Upper lobe of left lung (tissue), 6 donors: ENCODE results near the gene DRC7. TPM values are rescaled to one million over a fixed set of nuclear protein-coding genes. Genes with fewer than 3 reads are reported as not detected.

Experiments
- ATAC-seq, 2 donors: fragments of 200-7000 bp; cut with Tn5 transposase; one replicate each; pipeline ENCODE4 v1.9.1; 2022; ENCODE audit warnings: mild to moderate bottlenecking in 2 of 2, moderate library complexity in 2 of 2; ENCODE audit not compliant: low FRiP score in 2 of 2
- DNase-seq, 2 donors: peaks; one replicate each; pipeline ENCODE4 v3.0.0-alpha.2; 2019 to 2020
- H3K27ac ChIP-seq, 4 donors: fragments of 200-600 bp; sonication (generic); one replicate each; pipeline ENCODE4 v1.5.1; 2016 to 2019
- H3K27me3 ChIP-seq, 4 donors: fragments of 200-600 bp; sonication (generic); one replicate each; pipeline ENCODE4 v1.5.1; 2017 to 2019
- H3K36me3 ChIP-seq, 4 donors: fragments of 200-600 bp; sonication (generic); one replicate each; pipeline ENCODE4 v1.5.1; 2016 to 2019
- H3K4me1 ChIP-seq, 4 donors: fragments of 200-600 bp; sonication (generic); one replicate each; pipeline ENCODE4 v1.5.1; 2018 to 2019
- H3K4me3 ChIP-seq, 4 donors: fragments of 200-600 bp; sonication (generic); one replicate each; pipeline ENCODE4 v1.5.1; 2017 to 2019; ENCODE audit warnings: mild to moderate bottlenecking in 2 of 4, moderate library complexity in 1 of 4
- H3K9me3 ChIP-seq, 4 donors: fragments of 200-600 bp; sonication (generic); one replicate each; pipeline ENCODE4 v1.5.1; 2018 to 2019
- CTCF ChIP-seq, 6 experiments: fragments of 450-650 bp in 4 of 6; fragments of 200-600 bp in 2 of 6; sonication (generic) in 2 of 6; IDR thresholded peaks; one replicate each; pipeline ENCODE4 v1.5.1; 2016 to 2019; ENCODE audit warnings: antibody characterized with exemption in 6 of 6
- EP300 ChIP-seq, 4 donors: sonication (generic); formaldehyde crosslinking; IDR thresholded peaks; one replicate each; pipeline ENCODE4 v1.5.1; 2017; ENCODE audit warnings: antibody characterized with exemption in 4 of 4, control low read depth in 2 of 4
- POLR2A ChIP-seq, 4 donors: fragments of 450-650 bp; IDR thresholded peaks; one replicate each; pipeline ENCODE4 v1.5.1; 2016 to 2017; ENCODE audit warnings: antibody characterized with exemption in 4 of 4, mild to moderate bottlenecking in 2 of 4
- POLR2AphosphoS5 ChIP-seq, 2 donors: sonication (generic); formaldehyde crosslinking; IDR thresholded peaks; one replicate each; pipeline ENCODE4 v1.5.1; 2017; ENCODE audit warnings: antibody characterized with exemption in 2 of 2
- WGBS, 2 donors: methylation state at CpG; one replicate each; pipeline ENCODE4 v1.1.5; 2017 to 2018; 5-methylcytosine and 5-hydroxymethylcytosine counted together
- total RNA-seq, 6 donors: library from RNA; depleted of rRNA in 4 of 6; stranded (reverse); fragments of >200 nt in 4 of 6; gene quantifications; one replicate each; pipeline versions ENCODE4 v1.1.0 to v1.2.1, GENCODE V29; 2016 to 2021
- donor health status: DM: no; HTN: no; CAD: no; lungs with moderate emphysema.
- donor health status: DM: no; HTN: yes; CAD: no; lungs with severe emphysema.

DRC7 gene
- total RNA-seq, 6 donors from 2014 or later, result 1.2 to 15.9 (median 7.8) TPM

GRCh38 chr16:57680842-57681375, 13.7 kb upstream of the DRC7 start:
- no peaks in the 10 kb centered on the region for H3K36me3 ChIP-seq
- 66 to 70% methylated on average over 5 of the region's 5 CpGs for WGBS, 2 donors
- no peaks in the 10 kb centered on the region for H3K27me3 ChIP-seq
- no peaks in the 10 kb centered on the region for H3K9me3 ChIP-seq
- no peak for DNase-seq
- H3K4me1 ChIP-seq, result peaks cover 0 to 8% (median 0%) of the 10 kb centered on the region in 4 donors
- TF ChIP-seq POLR2A (IDR thresholded peaks at IDR 0.05), result no peak
- TF ChIP-seq POLR2AphosphoS5 (IDR thresholded peaks at IDR 0.05), result no peak
- TF ChIP-seq EP300 (IDR thresholded peaks at IDR 0.05), result no peak
- no peak for TF ChIP-seq CTCF (IDR thresholded peaks at IDR 0.05)
- H3K4me3 ChIP-seq, result no peak overlapping the region
- ATAC-seq, result no peak
- no peak overlapping the region for H3K27ac ChIP-seq

- H3K27me3 ChIP-seq, result no peaks in the 10 kb centered on the region
- H3K4me3 ChIP-seq, result no peak overlapping the region
- DNase-seq (no peak), ATAC-seq (no peak)
- TF ChIP-seq POLR2AphosphoS5 (IDR thresholded peaks at IDR 0.05), result no peak
- H3K4me1 ChIP-seq, result peaks cover 0 to 8% (median 0%) of the 10 kb centered on the region in 4 donors
- no peaks in the 10 kb centered on the region for H3K36me3 ChIP-seq
- H3K9me3 ChIP-seq, result no peaks in the 10 kb centered on the region
- WGBS, 2 donors, result 88 to 90% methylated on average over 6 to 13 of the region's 13 CpGs
- H3K27ac ChIP-seq, result no peak overlapping the region
Observed at GRCh38 chr16:57681950-57682728, 12.5 kb upstream of the DRC7 start.

GRCh38 chr16:57682809-57683635, 11.6 kb upstream of the DRC7 start:
- Histone ChIP-seq H3K27me3 (no peaks in the 10 kb centered on the region), H3K36me3 (no peaks in the 10 kb centered on the region), H3K27ac (no peak overlapping the region), H3K4me3 (no peak overlapping the region), H3K9me3 (no peaks in the 10 kb centered on the region), H3K4me1 (peaks cover 0 to 1% (median 0%) of the 10 kb centered on the region in 4 donors)
- no peak for DNase-seq
- TF ChIP-seq POLR2A (IDR thresholded peaks at IDR 0.05) (no peak), POLR2AphosphoS5 (IDR thresholded peaks at IDR 0.05) (no peak), EP300 (IDR thresholded peaks at IDR 0.05) (no peak), CTCF (IDR thresholded peaks at IDR 0.05) (no peak)
- no peak for ATAC-seq
- WGBS, 2 donors, result 88 to 96% methylated on average over 11 of the region's 11 CpGs

GRCh38 chr16:57683636-57684545, 10.7 kb upstream of the DRC7 start:
- no peak overlapping the region for H3K27ac ChIP-seq
- no peak overlapping the region for H3K4me3 ChIP-seq
- H3K27me3 ChIP-seq, result no peaks in the 10 kb centered on the region
- H3K36me3 ChIP-seq, result no peaks in the 10 kb centered on the region
- 84 to 87% methylated on average over 13 to 16 of the region's 18 CpGs for whole genome bisulfite sequencing, 2 donors
- TF ChIP-seq EP300 (IDR thresholded peaks at IDR 0.05) (no peak), CTCF (IDR thresholded peaks at IDR 0.05) (no peak), POLR2AphosphoS5 (IDR thresholded peaks at IDR 0.05) (no peak), POLR2A (IDR thresholded peaks at IDR 0.05) (no peak)
- no peaks in the 10 kb centered on the region for H3K9me3 ChIP-seq
- ATAC-seq (no peak), DNase-seq (peak in 1 of 2 donors; percentile 26)
- H3K4me1 ChIP-seq, result peaks cover 0 to under 1% (median 0%) of the 10 kb centered on the region in 4 donors
